Endothelial cell (in vitro differentiated cells): ENCODE results near the gene EXT2. TPM values are rescaled to one million over a fixed set of nuclear protein-coding genes. Genes with fewer than 3 reads are reported as not detected.

ENCODE experiments used
- DNase-seq: peaks from one replicate; pipeline ENCODE4 v3.0.0; 2021; ENCODE audit warnings: low spot score
- H3K27ac Mint-ChIP-seq: one replicate; pipeline ENCODE4 v1.8.0; 2021; ENCODE audit warnings: mixed read lengths, inconsistent platforms; ENCODE audit not compliant: unreplicated experiment
- H3K27me3 Mint-ChIP-seq: one replicate; pipeline ENCODE4 v1.8.0; 2021; ENCODE audit warnings: mild to moderate bottlenecking, moderate library complexity, mixed read lengths, inconsistent platforms; ENCODE audit not compliant: unreplicated experiment
- H3K36me3 Mint-ChIP-seq: one replicate; pipeline ENCODE4 v1.8.0; 2021; ENCODE audit warnings: mild to moderate bottlenecking, low read depth, mixed read lengths, inconsistent platforms; ENCODE audit not compliant: unreplicated experiment
- H3K4me1 Mint-ChIP-seq: one replicate; pipeline ENCODE4 v1.8.0; 2021; ENCODE audit warnings: mild to moderate bottlenecking, mixed read lengths, inconsistent platforms; ENCODE audit not compliant: unreplicated experiment
- H3K4me3 Mint-ChIP-seq: one replicate; pipeline ENCODE4 v1.8.0; 2021; ENCODE audit warnings: mild to moderate bottlenecking, mixed read lengths, inconsistent platforms; ENCODE audit not compliant: unreplicated experiment
- H3K9me3 Mint-ChIP-seq: one replicate; pipeline ENCODE4 v1.8.0; 2021; ENCODE audit warnings: mixed read lengths, inconsistent platforms; ENCODE audit not compliant: unreplicated experiment
- CTCF ChIP-seq: fragments of 200-600 bp; sonication (generic); IDR thresholded peaks from one replicate; pipeline ENCODE4 v1.5.0; 2021; ENCODE audit warnings: antibody characterized with exemption; ENCODE audit not compliant: unreplicated experiment
- total RNA-seq: library from RNA; stranded (reverse); fragmentation: NEBNext Ultra II Directional; extraction: Animal tissue kit (Norgen Biotek cat#: 25700); gene quantifications from one replicate; pipeline ENCODE4 v1.2.1, GENCODE V29; 2021; ENCODE audit not compliant: unreplicated experiment

The EXT2 gene
- total RNA-seq, 1 donor from 2014 or later: 96.8 TPM

GRCh38 chr11:44078794-44079193 lies 16.7 kb upstream of the EXT2 start:
- Mint-ChIP-seq H3K36me3 (peaks cover 58% of the 10 kb centered on the region), H3K27me3 (peaks cover 10% of the 10 kb centered on the region), H3K4me3 (peak overlapping the region; percentile 24), H3K4me1 (peaks cover 31% of the 10 kb centered on the region), H3K27ac (no peak overlapping the region), H3K9me3 (no peaks in the 10 kb centered on the region)
- no peak for DNase-seq
- TF ChIP-seq CTCF: no peak

GRCh38 chr11:44079376-44079775 lies 16.1 kb upstream of the EXT2 start:
- Mint-ChIP-seq H3K27me3 (peaks cover 9% of the 10 kb centered on the region), H3K36me3 (peaks cover 63% of the 10 kb centered on the region), H3K27ac (no peak overlapping the region), H3K9me3 (no peaks in the 10 kb centered on the region), H3K4me1 (peaks cover 26% of the 10 kb centered on the region), H3K4me3 (no peak overlapping the region)
- no peak for DNase-seq
- TF ChIP-seq CTCF: no peak

GRCh38 chr11:44080951-44081350 lies 14.5 kb upstream of the EXT2 start:
- peaks cover 5% of the 10 kb centered on the region for H3K9me3 Mint-ChIP-seq
- H3K27ac Mint-ChIP-seq: no peak overlapping the region
- no peak overlapping the region for H3K4me3 Mint-ChIP-seq
- peaks cover 9% of the 10 kb centered on the region for H3K27me3 Mint-ChIP-seq
- no peak for DNase-seq
- H3K36me3 Mint-ChIP-seq: peaks cover 59% of the 10 kb centered on the region
- no peak for TF ChIP-seq CTCF
- peaks cover 12% of the 10 kb centered on the region for H3K4me1 Mint-ChIP-seq

GRCh38 chr11:44082645-44083044 lies 12.8 kb upstream of the EXT2 start:
- no peak overlapping the region for H3K4me3 Mint-ChIP-seq
- H3K4me1 Mint-ChIP-seq: no peaks in the 10 kb centered on the region
- peaks cover 5% of the 10 kb centered on the region for H3K9me3 Mint-ChIP-seq
- H3K27ac Mint-ChIP-seq: no peak overlapping the region
- peaks cover 56% of the 10 kb centered on the region for H3K36me3 Mint-ChIP-seq
- DNase-seq: no peak
- H3K27me3 Mint-ChIP-seq: peaks cover 4% of the 10 kb centered on the region
- TF ChIP-seq CTCF: no peak

- no peaks in the 10 kb centered on the region for H3K4me1 Mint-ChIP-seq
- TF ChIP-seq CTCF: no peak
- H3K9me3 Mint-ChIP-seq: peaks cover 5% of the 10 kb centered on the region
- no peak overlapping the region for H3K27ac Mint-ChIP-seq
- H3K27me3 Mint-ChIP-seq: peaks cover 2% of the 10 kb centered on the region
- H3K36me3 Mint-ChIP-seq: peaks cover 62% of the 10 kb centered on the region
- DNase-seq: no peak
- H3K4me3 Mint-ChIP-seq: no peak overlapping the region
Observed at GRCh38 chr11:44083433-44083832, 12.0 kb upstream of the EXT2 start.
